ENCODE results near the gene C19orf47. TPM values are rescaled to one million over a fixed set of nuclear protein-coding genes. Genes with fewer than 3 reads are reported as not detected.

The C19orf47 gene
- total RNA-seq, 1 experiment from 2014 or later: 18.0 TPM

GRCh38 chr19:40380199-40381037, 32.2 kb upstream of the C19orf47 start (continued):
- TF ChIP-seq CTCF (IDR thresholded peaks at IDR 0.05 in 2 of 3, conservative IDR thresholded peaks at IDR 0.05 in 1 of 3; ENCODE audit: borderline replicate concordance in 1 of 3, insufficient read depth in 1 of 3, low read depth in 2 of 3, low read length in 2 of 3) (no peak), SP1 (IDR thresholded peaks at IDR 0.05; ENCODE audit: low read depth) (no peak), ZNF274 (IDR thresholded peaks at IDR 0.05; ENCODE audit: low read depth, low read length) (no peak), POLR2AphosphoS5 (IDR thresholded peaks at IDR 0.05; ENCODE audit: low read depth, low read length) (no peak), SRF (IDR thresholded peaks at IDR 0.05; ENCODE audit: low read depth) (no peak), RAD21 (IDR thresholded peaks at IDR 0.05; ENCODE audit: low read depth) (no peak), EZH2phosphoT487 (IDR thresholded peaks at IDR 0.05; ENCODE audit: borderline replicate concordance) (no peak), CBX3 (IDR thresholded peaks at IDR 0.05; ENCODE audit: low read depth) (no peak)

GRCh38 chr19:40379446-40380198, 31.4 kb upstream of the C19orf47 start:
- Histone ChIP-seq H4K20me1 (ENCODE audit: insufficient read depth) (no peaks in the 10 kb centered on the region), H3K9me3 (ENCODE audit: control insufficient read depth in 1 of 2, insufficient read depth in 1 of 2, low read depth in 1 of 2, low read length in 2 of 2) (no peaks in the 10 kb centered on the region), H3K4me3 (replicated peaks in 1 of 2; ENCODE audit: low read depth in 1 of 2, low read length in 2 of 2) (no peak overlapping the region), H3K36me3 (ENCODE audit: control insufficient read depth in 1 of 2, insufficient read depth in 2 of 2, low read length in 2 of 2) (no peaks in the 10 kb centered on the region; a peak in 1 of 4 replicates), H3K4me2 (ENCODE audit: low read length) (no peak overlapping the region), H3K4me1 (ENCODE audit: control insufficient read depth in 1 of 2, insufficient read depth in 2 of 2, low read length in 2 of 2) (no peaks in the 10 kb centered on the region), H3K27me3 (ENCODE audit: insufficient read depth, low read length) (no peaks in the 10 kb centered on the region), H3K79me2 (ENCODE audit: insufficient read depth, low read length) (no peaks in the 10 kb centered on the region), H3K9ac (ENCODE audit: low read length) (no peak overlapping the region), H3K27ac (ENCODE audit: low read depth, low read length) (no peak overlapping the region), H3K9me2 (ENCODE audit: insufficient read depth) (no peaks in the 10 kb centered on the region), H2AFZ (ENCODE audit: low read depth, low read length, poor library complexity, severe bottlenecking) (no peak overlapping the region)
- no peak for TF ChIP-seq ZBTB33 (IDR thresholded peaks at IDR 0.05; ENCODE audit: extremely low read depth, insufficient replicate concordance, low read length)
- no peak for TF ChIP-seq CEBPB (IDR thresholded peaks at IDR 0.05; ENCODE audit: low read depth)
- no peak for TF ChIP-seq TCF7L2 (IDR thresholded peaks at IDR 0.05; ENCODE audit: borderline replicate concordance, extremely low read depth, insufficient read depth, insufficient read length)
- TF ChIP-seq ZFX (IDR thresholded peaks at IDR 0.05): no peak
- no peak for TF ChIP-seq CBX3 (IDR thresholded peaks at IDR 0.05; ENCODE audit: low read depth)
- TF ChIP-seq MAX (IDR thresholded peaks at IDR 0.05): no peak
- TF ChIP-seq SP1 (IDR thresholded peaks at IDR 0.05; ENCODE audit: low read depth): no peak
- TF ChIP-seq EZH2phosphoT487 (IDR thresholded peaks at IDR 0.05; ENCODE audit: borderline replicate concordance): no peak
- no peak for TF ChIP-seq ZNF274 (IDR thresholded peaks at IDR 0.05; ENCODE audit: low read depth, low read length)
- no peak for TF ChIP-seq RAD21 (IDR thresholded peaks at IDR 0.05; ENCODE audit: low read depth)
- no peak for TF ChIP-seq JUND (IDR thresholded peaks at IDR 0.05)
- no peak for TF ChIP-seq SRF (IDR thresholded peaks at IDR 0.05; ENCODE audit: low read depth)
- TF ChIP-seq ATF3 (IDR thresholded peaks at IDR 0.05): no peak
- TF ChIP-seq POLR2A (IDR thresholded peaks at IDR 0.05; ENCODE audit: borderline replicate concordance, extremely low read depth, insufficient read depth, insufficient read length): no peak
- ChIA-PET RAD21 (ENCODE audit: low non-redundant PET in 1 of 2, low total read pairs in 2 of 2, uncharacterized antibody in 2 of 2, unreplicated experiment in 2 of 2) (no interaction called here), CTCF (interaction anchor here (1.3 kb wide), 1 partner anchor 239 kb away, joined by 3 read pairs; no protein-coding TSS in a partner anchor), POLR2A (no interaction called here)
- ATAC-seq: no peak
- no TSS peak for BruUV-seq (replicated peaks)
- intact Hi-C loops (cut with micrococcal nuclease): no loop called here
- no peak for DNase-seq (ENCODE audit: low read depth, low spot score)
